ENCODE results near the gene KLRF1. TPM values are rescaled to one million over a fixed set of nuclear protein-coding genes. Genes with fewer than 3 reads are reported as not detected.
A peak's percentile ranks its signal among the peaks of the same experiment; 100 is the strongest.

The KLRF1 gene
- total RNA-seq, 3 donors from 2014 or later (not counting 1 experiment from before 2014, with no cell fraction given), result 364 to 424 (median 392) TPM

GRCh38 chr12:9867531-9867930, 40.2 kb downstream of the KLRF1 start:
- Histone ChIP-seq H3K36me3 (ENCODE audit: control insufficient read depth, insufficient read depth, low read length) (peaks cover 6% of the 10 kb centered on the region), H3K4me3 (ENCODE audit: low read length) (peak overlapping the region; percentile 99), H3K27me3 (ENCODE audit: control insufficient read depth, insufficient read depth, low read length) (no peaks in the 10 kb centered on the region), H3K9me3 (ENCODE audit: control insufficient read depth, insufficient read depth, low read length) (peaks cover 3% of the 10 kb centered on the region), H3K4me1 (ENCODE audit: control insufficient read depth, insufficient read depth, low read length) (peaks cover 16% of the 10 kb centered on the region), H3K27ac (ENCODE audit: low read length) (peak overlapping the region; percentile 72)
- Mint-ChIP-seq H3K27me3 (ENCODE audit: low read depth in 2 of 2) (no peaks in the 10 kb centered on the region), H3K4me3 (peak overlapping the region; percentile 99), H3K27ac (peak overlapping the region; percentile 98 to 100), H3K9me3 (peaks cover 5 to 8% of the 10 kb centered on the region in 2 donors), H3K4me1 (peaks cover 58 to 63% of the 10 kb centered on the region in 2 donors), H3K36me3 (peaks cover 28% of the 10 kb centered on the region)
- intact Hi-C loops (cut with micrococcal nuclease), result loop anchor here (5.0 to 10.0 kb wide), 4 partner anchors 40 to 525 kb away; partner anchors contain the start of genes KLRD1 and KLRK1
- no peak for TF ChIP-seq CTCF (IDR thresholded peaks at IDR 0.05)
- ATAC-seq (no peak), DNase-seq (peak in 1 of 2 donors; percentile 33)
- WGBS (ENCODE audit: insufficient coverage), result 13% methylated on average over 2 of the region's 4 CpGs

- no peak for TF ChIP-seq CTCF (IDR thresholded peaks at IDR 0.05)
- H3K27me3 Mint-ChIP-seq (ENCODE audit: low read depth in 2 of 2), result no peaks in the 10 kb centered on the region
- WGBS (ENCODE audit: insufficient coverage), result 0% methylated on average over 4 of the region's 11 CpGs
- H3K4me3 ChIP-seq (ENCODE audit: low read length), result peak overlapping the region; percentile 99
- peak in 1 of 3 donors; percentile 30 for ATAC-seq
- peak in 1 of 2 donors; percentile 47 for DNase-seq
- no peaks in the 10 kb centered on the region for H3K27me3 ChIP-seq (ENCODE audit: control insufficient read depth, insufficient read depth, low read length)
- H3K4me1 ChIP-seq (ENCODE audit: control insufficient read depth, insufficient read depth, low read length), result peaks cover 9% of the 10 kb centered on the region
- H3K4me3 Mint-ChIP-seq, result peak overlapping the region; percentile 98
- peaks cover 20% of the 10 kb centered on the region for H3K36me3 Mint-ChIP-seq
- no peaks in the 10 kb centered on the region for H3K9me3 ChIP-seq (ENCODE audit: control insufficient read depth, insufficient read depth, low read length)
- H3K27ac Mint-ChIP-seq, result peak overlapping the region; percentile 98 to 100
- H3K36me3 ChIP-seq (ENCODE audit: control insufficient read depth, insufficient read depth, low read length), result peaks cover 6% of the 10 kb centered on the region
- H3K27ac ChIP-seq (ENCODE audit: low read length), result peak overlapping the region; percentile 99
- H3K9me3 Mint-ChIP-seq, result peaks cover 3 to 4% of the 10 kb centered on the region in 2 donors
- peaks cover 49 to 55% of the 10 kb centered on the region in 2 donors for H3K4me1 Mint-ChIP-seq
- intact Hi-C loops (cut with micrococcal nuclease), result loop anchor here (2.0 to 10.0 kb wide), 5 partner anchors 16 to 524 kb away; partner anchors contain the start of genes KLRD1 and KLRK1
Measured at GRCh38 chr12:9868311-9868801, 41.1 kb downstream of the KLRF1 start.

- peak overlapping the region; percentile 98 for H3K4me3 Mint-ChIP-seq
- intact Hi-C loops (cut with micrococcal nuclease), result loop anchor here (1.0 to 10.0 kb wide), 7 partner anchors 16 to 523 kb away; partner anchors contain the start of genes KLRD1, KLRF1 and KLRK1
- 0% methylated on average over 4 of the region's 4 CpGs for WGBS (ENCODE audit: insufficient coverage)
Measured at GRCh38 chr12:9868951-9869306, 41.6 kb downstream of the KLRF1 start.

More at GRCh38 chr12:9868951-9869306, 41.6 kb downstream of the KLRF1 start:
- H3K9me3 Mint-ChIP-seq, result no peaks in the 10 kb centered on the region
- H3K27ac Mint-ChIP-seq, result peak overlapping the region; percentile 98 to 100
- H3K36me3 Mint-ChIP-seq, result peaks cover 14% of the 10 kb centered on the region
- H3K27ac ChIP-seq (ENCODE audit: low read length), result peak overlapping the region; percentile 99
- H3K4me1 ChIP-seq (ENCODE audit: control insufficient read depth, insufficient read depth, low read length), result peaks cover 9% of the 10 kb centered on the region
- DNase-seq (no peak), ATAC-seq (no peak)
- no peaks in the 10 kb centered on the region for H3K27me3 Mint-ChIP-seq (ENCODE audit: low read depth in 2 of 2)
- no peaks in the 10 kb centered on the region for H3K27me3 ChIP-seq (ENCODE audit: control insufficient read depth, insufficient read depth, low read length)
- H3K9me3 ChIP-seq (ENCODE audit: control insufficient read depth, insufficient read depth, low read length), result no peaks in the 10 kb centered on the region
- peaks cover 44 to 49% of the 10 kb centered on the region in 2 donors for H3K4me1 Mint-ChIP-seq
- no peak for TF ChIP-seq CTCF (IDR thresholded peaks at IDR 0.05)
- H3K36me3 ChIP-seq (ENCODE audit: control insufficient read depth, insufficient read depth, low read length), result peaks cover 4% of the 10 kb centered on the region
- H3K4me3 ChIP-seq (ENCODE audit: low read length), result peak overlapping the region; percentile 99

All from natural killer cell (primary cell).